Measurements from ENCODE around the gene TMPO.

GRCh38 chr12:98469109-98469508 lies 46.3 kb upstream of the TMPO start:
- no peak for TF ChIP-seq CTCF (IDR thresholded peaks at IDR 0.05)
- TF ChIP-seq POLR2A (IDR thresholded peaks at IDR 0.05), result no peak
